GM21786 (cell line): ENCODE data around the gene CRTC1.

Experiments
- ATAC-seq: cut with Tn5 transposase; IDR thresholded peaks from one replicate; pipeline ENCODE4 v1.9.1; 2021; ENCODE audit not compliant: unreplicated experiment

CRTC1 gene

DNA sequence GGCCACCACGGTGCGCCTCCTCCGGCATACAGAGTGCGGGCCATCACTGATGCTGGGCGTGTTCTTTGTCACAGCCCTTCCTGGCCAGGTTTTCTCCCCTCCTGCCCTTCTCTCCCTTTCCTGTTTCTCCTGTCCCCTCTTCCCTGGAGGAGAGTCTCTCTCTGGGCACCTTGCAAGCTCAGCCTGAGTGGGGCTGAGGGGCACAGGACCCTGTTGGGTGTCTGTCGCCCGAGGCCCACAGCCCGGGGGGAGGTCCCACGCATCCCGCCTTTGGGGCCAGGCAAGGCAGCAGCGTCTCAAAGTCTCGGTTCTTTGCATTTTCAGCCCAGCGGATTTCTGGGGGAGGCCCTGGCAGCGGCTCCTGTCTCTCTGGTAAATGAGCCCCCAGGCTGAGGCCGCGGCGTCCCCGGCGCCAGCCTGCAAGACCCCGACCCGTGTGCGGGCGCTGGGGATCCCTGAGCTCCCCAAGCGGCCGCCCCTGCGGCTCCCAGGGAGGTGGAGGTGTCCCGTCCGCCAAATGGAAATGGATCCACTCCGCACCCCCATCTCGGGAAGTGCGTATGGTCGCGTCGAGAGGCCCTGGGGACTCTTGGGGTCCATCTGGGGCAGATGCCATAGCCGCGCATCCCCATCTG, 60.4 kb downstream of the CRTC1 start:
- ATAC-seq: no peak

DNA sequence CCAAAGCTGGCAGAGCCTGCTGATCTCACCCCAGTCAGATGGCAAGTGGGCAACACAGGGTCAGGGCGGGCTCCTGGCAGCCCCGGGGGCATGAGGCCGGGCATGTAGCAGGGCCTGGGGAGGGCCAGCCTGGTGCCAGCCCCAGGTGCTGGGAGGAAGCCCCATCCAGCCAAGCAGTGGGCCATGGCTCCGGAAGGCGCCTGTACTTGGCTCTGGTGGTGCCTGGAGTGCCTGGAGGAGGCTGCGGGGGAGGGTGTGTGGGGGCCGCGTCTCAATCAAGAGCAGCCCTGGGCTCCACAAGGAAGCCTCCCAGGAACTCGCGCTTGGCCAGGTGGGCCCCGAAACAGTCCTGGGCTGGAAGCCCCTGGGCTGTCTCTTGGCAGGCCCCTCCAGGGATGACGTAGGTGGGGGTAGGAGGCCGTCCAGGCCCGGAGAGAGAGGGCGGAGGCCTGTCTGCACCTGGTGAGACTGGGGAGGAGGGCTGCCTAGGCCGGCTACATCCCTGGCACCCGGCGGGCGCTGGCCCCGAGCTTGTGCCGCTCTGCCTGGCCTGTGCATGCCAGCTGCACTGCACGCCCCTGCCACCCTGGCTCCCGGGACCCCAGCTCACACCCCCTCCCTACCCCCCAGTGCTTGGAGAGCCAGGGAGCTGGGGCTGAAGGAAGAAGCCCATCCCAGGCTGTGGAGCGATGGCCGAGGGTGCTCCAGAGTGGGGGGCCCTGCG, 61.7 kb downstream of the CRTC1 start:
- no peak for ATAC-seq

DNA sequence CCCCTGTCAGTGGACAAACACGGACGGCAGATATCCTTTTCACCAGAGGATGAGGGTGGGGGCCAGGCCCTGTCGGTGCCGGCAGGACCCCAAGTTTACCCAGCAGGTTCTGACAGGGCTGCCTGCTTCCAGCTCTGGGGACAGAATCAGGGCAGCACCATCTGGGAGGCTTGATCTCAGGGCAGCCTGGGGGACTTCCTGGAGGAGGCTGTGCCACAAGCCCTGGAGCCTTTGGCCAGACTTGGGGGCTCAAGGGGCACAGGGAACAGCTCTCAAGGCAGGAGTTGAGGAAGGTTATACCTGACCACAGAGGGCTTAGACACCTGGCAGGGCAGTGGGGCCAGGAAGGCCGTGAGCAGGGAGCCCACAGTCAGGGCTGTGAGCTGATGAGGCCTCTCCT, 62.5 kb downstream of the CRTC1 start:
- ATAC-seq: no peak

DNA sequence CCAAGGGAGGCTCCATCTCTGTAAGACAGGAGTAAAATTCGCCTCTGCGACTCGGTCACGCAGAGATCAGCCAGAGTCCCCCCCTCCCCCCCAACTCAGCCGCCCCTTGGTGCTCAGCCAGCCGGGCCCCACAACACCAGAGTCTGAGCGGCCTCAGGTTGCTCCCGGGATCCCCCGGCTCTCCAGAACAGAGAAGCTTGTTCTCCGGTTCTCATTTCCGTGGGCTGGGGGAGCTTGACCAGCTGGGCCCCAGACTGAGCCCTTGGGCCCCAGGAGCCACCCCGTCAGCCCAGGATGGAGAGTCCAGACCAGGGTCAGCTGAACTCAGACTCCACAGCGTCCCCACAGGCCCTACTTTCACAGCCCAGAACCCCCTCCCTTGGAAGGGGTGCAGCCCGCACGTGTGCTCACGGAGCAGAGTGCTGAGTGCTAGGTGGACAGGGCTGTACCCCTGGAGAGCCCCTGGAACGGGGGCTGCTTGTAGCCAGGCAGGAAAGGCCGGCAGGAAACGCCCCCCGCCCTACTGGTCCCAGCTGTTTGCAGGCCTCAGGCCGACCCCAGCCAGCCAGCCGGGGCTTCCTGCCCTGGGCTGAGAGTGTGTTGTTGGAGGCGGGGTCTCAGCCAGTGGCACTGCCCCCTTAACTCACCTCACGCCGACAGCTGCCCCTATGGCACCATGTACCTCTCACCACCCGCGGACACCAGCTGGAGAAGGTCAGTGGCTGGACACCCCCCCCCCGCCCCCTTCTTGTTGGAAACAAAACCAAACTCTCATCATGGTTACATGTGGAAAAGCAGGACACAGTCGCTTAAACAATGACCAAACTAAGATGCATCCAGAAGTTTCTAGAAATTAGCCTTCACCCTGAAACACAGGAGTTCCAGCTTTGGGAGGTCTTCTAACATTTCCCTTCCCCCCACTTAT, 63.2 kb downstream of the CRTC1 start:
- no peak for ATAC-seq

DNA sequence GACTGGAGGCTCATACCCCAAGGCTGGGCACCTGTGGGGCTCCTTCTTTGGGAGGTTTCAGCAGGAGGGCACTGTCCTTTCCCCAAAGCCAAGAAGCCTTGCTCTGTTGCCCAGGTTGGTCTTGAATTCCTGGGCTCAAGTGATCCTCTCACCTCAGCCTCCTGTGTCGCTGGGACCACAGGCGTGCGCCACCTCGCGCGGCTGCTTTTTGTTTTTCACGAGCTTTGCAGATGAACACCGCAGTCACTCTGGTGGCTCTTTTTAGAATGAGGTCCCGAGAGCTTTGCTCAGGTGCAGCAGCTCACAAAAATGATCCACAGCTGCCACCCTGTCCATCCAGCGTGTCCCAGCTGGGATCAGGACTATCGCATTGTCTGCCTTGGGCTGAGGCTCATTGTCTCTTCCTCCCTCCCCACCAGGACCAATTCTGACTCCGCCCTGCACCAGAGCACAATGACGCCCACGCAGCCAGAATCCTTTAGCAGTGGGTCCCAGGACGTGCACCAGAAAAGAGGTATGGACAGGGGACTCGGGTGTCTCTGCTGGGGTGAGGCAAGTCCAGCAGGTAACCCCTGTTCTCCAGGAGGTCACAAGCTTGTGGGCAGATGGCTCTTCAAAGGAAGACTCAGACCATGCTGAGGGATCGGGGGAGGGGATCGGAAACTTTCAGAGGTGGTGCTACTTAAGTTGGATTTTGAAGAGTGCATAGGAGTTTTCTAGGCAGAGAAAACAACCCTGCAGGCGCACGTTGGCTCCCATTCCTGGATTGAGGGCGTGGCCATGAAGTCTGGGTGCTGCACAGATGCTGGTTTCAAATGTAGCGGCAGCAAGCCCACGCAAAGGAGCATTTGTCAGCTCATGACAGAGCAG, 66.1 kb downstream of the CRTC1 start:
- ATAC-seq: no peak

DNA sequence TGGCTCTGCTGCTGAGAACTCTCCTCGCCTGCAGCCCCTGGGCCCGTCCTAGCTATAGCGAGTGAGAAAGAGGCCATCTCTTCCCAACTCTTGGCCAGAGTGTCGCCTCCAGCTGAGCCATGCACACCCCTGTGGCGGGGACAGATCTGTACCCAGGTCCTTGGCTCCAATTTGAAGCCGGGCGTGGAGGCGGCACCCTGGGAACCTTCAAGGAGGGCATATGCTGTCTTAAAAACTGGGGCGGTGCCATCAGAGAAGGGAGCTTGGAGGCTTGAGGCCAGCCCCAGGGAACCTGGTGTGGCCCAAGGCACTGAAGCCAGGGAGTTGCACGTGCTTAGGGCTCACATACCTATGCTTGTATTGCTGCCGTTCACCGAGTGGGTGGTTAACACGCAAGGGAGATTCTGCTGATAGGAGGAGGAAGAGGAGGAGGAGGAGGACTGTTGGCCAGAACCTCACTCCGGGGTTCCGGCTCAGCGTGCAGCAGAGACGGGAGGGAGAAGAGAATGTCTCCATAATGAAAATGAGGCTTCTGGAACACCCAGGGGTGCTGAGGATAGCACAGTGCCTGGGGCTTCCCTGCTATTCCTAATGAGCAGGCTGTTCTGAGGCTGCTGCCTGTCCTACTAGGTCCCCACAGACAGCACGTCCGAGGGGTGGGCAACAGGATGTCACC, 67.0 kb downstream of the CRTC1 start:
- no peak for ATAC-seq

DNA sequence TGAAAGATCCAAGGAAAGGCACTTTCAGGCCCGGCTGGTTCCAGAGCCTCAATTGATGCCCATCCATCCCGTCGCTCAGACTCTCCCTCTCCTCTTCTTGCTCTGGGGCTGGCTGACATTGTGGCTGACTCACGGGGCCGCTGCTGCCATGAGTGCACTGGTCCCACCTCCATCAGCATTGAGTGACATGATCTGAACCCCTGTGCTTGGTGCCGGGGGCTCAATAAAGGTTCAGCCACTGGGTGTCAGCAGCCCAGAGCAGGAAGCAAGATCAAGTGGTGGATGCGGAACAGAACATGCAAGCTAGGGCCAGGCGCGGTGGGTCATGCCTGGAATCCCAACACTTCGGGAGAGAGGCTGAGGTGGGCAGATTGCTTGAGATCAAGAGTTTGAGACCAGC, 68.1 kb downstream of the CRTC1 start:
- no peak for ATAC-seq

DNA sequence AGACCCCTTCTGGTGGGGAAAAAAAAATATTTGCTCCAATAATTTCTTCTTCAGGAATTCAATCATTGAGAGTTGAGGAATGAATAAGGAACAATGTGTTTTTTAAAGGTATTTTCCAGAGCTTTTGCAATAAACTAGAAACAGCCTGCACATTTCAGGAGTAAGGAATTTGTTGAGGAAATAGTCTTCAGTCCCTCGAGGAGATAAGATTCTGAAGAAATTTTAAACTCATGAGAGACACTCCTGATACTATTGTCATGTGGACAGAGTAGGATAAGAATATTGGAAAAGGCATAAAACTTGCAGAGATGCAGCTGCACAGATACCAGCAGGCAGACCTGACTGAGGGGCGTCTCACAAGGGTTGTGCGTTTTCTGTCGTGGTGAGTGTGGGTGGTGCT, 71.0 kb downstream of the CRTC1 start:
- ATAC-seq: no peak

DNA sequence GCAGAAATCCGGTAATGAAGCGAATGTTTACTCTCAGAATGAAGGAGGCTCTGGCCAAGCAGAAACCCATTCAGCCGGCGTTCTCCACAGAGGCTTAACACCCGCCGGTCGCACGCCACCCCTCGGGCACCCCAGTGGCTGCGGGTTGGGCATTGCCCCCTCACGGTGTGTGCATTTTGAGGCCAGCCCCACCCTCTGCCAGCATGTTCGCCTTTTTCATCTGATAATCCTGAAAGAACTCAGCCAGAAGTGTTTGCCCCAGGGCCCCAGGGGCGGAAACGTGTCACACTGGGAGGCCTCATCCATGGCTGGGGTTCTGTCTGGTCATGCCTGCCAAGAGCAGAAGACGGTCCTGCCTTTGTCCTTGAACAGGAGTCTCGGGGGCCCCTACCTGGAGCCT, 73.4 kb downstream of the CRTC1 start:
- ATAC-seq: no peak

DNA sequence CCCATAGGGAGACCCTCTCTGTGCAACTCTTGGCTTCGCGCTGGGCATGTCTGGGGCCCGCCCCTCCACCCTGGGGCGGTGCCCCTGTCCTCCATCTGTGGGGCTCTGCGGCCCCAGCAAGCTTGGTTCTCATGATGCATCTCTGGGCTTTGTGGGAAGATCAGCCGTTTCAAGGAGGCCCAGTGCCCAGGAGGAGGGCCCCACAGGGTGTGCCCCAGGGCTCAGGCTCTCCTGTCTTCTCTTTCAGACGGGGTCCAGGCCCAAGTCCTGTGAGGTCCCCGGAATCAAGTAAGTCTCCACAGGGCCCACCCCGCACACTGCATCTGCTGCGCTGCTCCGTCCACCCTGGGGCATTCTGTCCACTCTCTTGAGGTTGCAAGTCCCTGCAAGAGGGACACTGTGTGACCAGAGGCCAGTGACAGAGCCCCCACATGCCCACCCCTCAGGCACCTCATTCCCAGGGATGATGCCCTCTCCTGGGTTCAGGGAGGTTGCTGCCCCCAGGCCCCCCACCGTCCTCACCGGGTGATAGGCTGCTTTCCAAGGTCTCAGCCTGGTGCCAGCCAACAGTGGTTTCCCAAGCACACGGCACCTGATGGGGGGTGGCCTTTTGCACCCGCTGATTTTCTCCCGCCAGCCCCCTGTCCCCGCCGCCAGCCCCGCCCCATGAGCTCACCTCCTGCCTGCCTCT, 76.0 kb downstream of the CRTC1 start:
- ATAC-seq: no peak

DNA sequence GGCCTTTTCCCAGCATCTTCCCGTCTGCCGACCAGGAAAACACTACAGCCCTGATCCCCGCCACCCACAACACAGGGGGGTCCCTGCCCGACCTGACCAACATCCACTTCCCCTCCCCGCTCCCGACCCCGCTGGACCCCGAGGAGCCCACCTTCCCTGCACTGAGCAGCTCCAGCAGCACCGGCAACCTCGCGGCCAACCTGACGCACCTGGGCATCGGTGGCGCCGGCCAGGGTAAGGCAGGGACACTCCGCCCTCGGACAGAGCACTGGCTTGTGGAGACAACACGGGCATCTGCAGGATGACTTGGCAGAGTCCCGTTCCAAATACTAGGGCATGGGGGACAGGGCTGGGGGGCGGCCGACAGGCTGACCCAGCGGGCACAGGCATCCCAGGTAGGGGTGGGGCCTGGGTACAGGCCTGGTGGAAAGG, 76.5 kb downstream of the CRTC1 start:
- ATAC-seq: no peak

DNA sequence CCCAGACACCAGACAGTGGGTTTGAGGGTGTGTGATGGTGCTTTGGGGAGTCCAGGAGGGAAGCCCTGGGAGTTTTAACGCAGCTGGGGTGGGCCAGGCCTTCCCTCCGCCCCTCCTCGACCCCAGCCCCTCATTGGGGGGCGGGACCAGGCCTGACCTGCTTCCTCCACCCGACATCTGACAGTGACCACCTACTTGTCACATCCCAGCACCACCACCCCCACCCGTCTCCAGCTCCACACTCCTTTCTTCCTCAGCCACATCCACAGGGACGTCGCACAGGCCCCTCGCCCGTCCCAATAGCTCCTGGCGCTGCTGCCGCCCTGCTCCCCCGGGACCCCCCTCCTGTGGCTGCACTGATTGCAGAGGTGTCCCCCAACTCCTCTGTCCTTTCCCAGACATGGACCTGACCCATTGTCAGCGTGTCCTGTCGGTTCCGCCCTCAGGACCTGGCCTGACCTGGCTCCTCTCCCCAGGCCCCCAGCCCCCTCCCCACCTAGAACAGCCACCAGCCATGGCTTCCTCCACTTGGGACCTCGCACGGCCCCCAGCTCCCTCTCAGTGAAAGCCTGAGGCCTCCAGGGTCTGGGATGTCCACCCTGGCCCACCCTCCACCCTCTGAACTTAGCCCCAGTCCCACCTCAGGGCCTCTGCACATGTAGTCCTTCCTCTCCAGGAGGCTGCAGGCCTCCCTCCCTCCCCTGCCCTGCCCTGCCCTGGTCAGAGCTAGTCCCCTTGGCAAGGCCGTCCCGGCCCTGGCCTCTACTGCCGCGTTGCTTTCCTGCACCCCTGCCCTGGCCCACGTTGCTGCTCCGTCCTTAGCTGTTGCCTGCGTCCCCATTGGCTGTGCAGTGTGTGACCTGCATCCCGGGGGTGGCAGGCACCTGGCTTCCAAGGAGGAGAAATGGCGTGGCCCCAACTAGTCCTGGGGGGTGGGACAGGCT, 77.2 kb downstream of the CRTC1 start:
- ATAC-seq: no peak

DNA sequence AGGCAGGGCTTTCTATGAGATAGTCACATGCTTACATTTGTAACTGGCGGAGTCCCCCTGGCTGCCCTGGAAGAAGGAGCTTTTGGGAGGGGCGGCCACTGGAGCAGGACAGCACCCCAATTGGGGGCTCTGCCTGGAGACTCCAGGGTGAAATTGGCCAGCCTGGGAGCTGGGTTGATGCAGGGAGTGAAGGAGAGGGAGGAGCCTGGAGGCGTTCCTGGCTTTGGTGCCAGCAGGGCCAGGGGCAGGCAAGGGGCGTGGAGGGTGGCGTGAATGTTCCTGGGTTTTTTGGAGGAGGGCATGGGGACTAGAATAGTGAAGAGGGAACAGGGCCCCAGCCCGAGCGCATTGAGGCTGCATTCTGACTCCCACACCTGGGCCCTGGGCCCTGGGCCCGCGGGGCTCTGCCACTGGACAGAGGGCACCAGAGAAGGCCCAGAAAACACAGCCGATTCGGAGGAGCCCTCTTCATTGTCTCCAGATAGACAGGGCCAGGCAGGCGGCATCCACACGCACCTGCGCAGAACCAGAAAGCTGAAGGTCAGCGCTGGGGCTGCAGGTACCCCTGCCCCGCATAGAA, 78.1 kb downstream of the CRTC1 start:
- ATAC-seq: no peak

DNA sequence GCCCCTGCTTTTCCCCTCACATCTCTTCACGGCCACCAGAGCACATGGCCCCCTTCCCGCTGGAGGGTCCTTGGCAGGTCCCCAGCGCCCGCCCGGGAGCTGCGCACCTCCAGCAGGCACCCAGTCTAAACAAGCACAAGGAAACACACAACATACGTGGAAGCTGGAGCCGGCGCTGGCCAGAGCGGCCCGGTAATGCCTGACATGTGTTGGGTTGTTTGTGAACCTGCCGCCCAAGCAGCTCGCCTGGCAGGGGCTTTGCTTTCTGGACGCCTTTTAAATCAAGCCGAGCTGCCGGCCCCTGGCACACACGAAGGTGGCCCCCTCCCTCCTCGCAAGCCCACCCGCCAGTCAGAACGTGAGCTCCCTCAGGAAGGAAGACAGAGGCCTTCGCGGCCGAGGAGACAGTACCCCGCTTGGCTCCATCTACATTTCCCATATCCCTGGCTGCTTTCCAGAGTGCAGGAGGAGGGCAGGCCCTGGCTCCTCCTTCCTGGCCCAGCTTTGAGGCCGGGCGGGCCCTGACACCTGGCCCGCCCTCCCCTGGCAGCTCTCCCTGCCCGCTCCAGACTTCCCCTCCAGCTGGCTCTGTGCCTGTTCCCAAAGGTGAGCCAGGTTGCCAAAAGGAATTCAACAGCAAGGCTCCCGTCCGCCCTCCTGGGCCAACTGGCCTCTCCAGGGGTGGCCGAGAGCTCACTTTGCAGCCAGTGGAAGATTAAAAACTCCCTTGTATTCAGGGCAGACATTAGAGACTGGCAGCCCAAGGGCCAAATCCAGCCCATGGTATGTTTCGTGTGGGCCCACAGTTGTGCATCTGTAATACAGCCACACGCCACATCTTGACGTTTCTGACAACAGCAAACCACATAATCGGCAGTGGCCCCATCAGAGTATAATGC, 78.9 kb downstream of the CRTC1 start:
- ATAC-seq: no peak

DNA sequence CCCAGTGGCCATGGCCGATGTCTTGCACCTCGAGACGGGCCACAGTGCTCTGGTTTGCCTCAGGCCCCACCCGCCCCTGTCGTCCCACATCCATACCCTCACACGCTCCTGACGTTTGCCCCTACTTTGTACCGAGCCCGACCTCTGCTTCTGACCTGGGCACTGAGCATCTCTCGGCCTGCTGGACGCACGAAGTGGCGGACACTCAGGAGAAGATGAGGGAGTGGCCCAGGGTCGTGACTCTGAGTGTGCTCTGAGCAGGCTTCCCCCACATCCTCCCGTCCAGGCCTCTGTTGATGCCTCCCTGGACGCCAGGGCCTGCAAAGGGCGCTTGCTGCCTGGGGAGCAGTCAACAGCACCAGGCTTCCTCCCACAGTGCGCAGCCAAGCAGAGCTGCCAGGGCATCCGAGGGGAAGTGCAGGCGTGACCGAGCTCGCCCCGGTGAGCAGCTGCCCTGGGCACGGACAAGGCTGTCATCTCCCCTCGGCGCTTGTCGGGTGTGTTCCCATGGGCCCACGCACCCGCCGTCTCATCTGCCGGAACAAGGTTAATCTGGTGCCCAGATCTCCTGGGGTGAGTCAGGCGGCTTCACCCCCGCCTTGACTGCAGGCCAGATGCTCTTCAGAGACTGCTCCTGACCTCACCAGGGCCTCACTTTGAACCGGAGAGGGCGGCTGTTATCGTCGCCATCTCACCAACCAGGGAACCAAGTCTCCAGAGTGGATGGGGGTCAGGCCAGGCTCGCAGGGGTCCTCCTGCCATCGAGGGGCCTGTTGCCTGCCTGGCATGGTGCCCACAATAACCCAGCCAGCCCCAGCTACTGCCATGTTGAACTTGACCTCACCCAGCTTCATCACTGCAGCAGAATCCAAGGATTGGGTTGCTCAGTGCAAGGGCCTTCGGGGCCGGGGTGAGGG, 80.5 kb downstream of the CRTC1 start:
- ATAC-seq: no peak

DNA sequence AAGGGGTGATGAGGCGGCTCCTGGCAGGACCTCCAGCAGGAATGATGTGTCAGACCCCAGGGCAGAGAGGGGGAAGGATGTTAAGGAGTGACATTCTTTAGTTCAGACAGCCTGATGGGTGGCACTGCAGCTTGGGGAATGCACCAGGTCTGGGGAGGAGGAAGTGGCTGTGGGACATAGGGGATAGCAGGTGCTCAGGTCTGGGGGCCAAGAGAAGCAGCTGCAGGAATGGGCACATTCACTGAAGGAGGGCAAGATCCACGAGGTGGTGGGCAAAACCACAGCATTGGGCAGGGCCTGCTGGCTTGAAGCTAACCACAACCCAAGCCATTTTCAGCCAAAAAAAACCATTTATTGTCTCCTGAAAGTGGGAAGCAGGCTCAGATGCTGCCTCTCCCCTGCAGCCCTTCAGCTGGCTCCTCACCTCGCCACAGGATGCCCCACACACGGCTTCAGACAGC, 81.1 kb downstream of the CRTC1 start:
- no peak for ATAC-seq
